Mucosa of descending colon (tissue), 3 donors: ENCODE results near the gene IPMK. TPM values are rescaled to one million over a fixed set of nuclear protein-coding genes. Genes with fewer than 3 reads are reported as not detected.

Experiments used
- ATAC-seq: fragments of 200-7000 bp; cut with Tn5 transposase; one replicate; pipeline ENCODE4 v1.9.1; 2020; ENCODE audit warnings: mild to moderate bottlenecking, moderate library complexity
- DNase-seq, 3 donors: peaks; one replicate each; pipeline ENCODE4 v3.0.0-alpha.2; 2020
- H3K36me3 ChIP-seq: fragments of 200-600 bp; one replicate; pipeline ENCODE4 v1.8.0; 2021; ENCODE audit warnings: low read depth, mild to moderate bottlenecking
- H3K4me1 ChIP-seq: fragments of 200-600 bp; one replicate; pipeline ENCODE4 v1.8.0; 2021; ENCODE audit warnings: low read depth, mild to moderate bottlenecking
- H3K4me3 ChIP-seq: fragments of 200-600 bp; one replicate; pipeline ENCODE4 v1.8.0; 2021; ENCODE audit warnings: mild to moderate bottlenecking
- H3K9me3 ChIP-seq: fragments of 200-600 bp; one replicate; pipeline ENCODE4 v1.8.0; 2021; ENCODE audit warnings: mild to moderate bottlenecking
- intact Hi-C, 2 donors: fragments of 100-400 bp; cut with DNase I in 1 of 2; cut with micrococcal nuclease in 1 of 2; formaldehyde crosslinking; loops; one replicate each; pipeline versions ENCODE4 v1.11.0 to v1.11.1; 2022; cut with DNase I, micrococcal nuclease
- total RNA-seq, 3 donors: library from RNA; stranded (reverse); fragmentation: NEBNext Ultra II Directional in 2 of 3; extraction: Animal tissue kit (Norgen Biotek cat#: 25700) in 2 of 3; gene quantifications; one replicate each; pipeline versions ENCODE4 v1.2.1 to v1.2.4, GENCODE V29; 2021 to 2023
- TF ChIP-seq, protein P1 (sequence below): fragments of 200-600 bp; IDR thresholded peaks from one replicate; pipeline ENCODE4 v1.8.0; 2022; ENCODE audit warnings: antibody characterized with exemption, mild to moderate bottlenecking
- donor health status: DM: no; HTN: no; CAD: no; lungs with moderate emphysema.
- donor health status: DM: no; HTN: no; CAD: no.
- donor health status: DM: no; HTN: yes; CAD: no.

IPMK gene
- total RNA-seq, 3 donors from 2014 or later, result 8.6 to 18.0 (median 15.3) TPM

- intact Hi-C loops, result loop anchor here in 1 of 2 donors (10.0 kb wide), 1 partner anchor 81 kb away; the partner anchor contains the start of gene TFAM
- Histone ChIP-seq H3K4me3 (no peak overlapping the region), H3K36me3 (no peaks in the 10 kb centered on the region), H3K4me1 (peaks cover 3% of the 10 kb centered on the region), H3K9me3 (no peaks in the 10 kb centered on the region)
- DNase-seq (no peak), ATAC-seq (peak; percentile 91)
- TF ChIP-seq, protein P1, sequence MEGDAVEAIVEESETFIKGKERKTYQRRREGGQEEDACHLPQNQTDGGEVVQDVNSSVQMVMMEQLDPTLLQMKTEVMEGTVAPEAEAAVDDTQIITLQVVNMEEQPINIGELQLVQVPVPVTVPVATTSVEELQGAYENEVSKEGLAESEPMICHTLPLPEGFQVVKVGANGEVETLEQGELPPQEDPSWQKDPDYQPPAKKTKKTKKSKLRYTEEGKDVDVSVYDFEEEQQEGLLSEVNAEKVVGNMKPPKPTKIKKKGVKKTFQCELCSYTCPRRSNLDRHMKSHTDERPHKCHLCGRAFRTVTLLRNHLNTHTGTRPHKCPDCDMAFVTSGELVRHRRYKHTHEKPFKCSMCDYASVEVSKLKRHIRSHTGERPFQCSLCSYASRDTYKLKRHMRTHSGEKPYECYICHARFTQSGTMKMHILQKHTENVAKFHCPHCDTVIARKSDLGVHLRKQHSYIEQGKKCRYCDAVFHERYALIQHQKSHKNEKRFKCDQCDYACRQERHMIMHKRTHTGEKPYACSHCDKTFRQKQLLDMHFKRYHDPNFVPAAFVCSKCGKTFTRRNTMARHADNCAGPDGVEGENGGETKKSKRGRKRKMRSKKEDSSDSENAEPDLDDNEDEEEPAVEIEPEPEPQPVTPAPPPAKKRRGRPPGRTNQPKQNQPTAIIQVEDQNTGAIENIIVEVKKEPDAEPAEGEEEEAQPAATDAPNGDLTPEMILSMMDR, result no peak
These were observed 36.5 kb upstream of the IPMK start for GRCh38 chr10:58304099-58304633.

GRCh38 chr10:58302254-58302653 lies 34.6 kb upstream of the IPMK start:
- TF ChIP-seq, protein P1, result no peak
- Histone ChIP-seq H3K9me3 (no peaks in the 10 kb centered on the region), H3K36me3 (no peaks in the 10 kb centered on the region), H3K4me3 (no peak overlapping the region), H3K4me1 (no peaks in the 10 kb centered on the region)
- ATAC-seq (peak; percentile 29), DNase-seq (peak in 1 of 3 donors; percentile 36)
- intact Hi-C loops, result loop anchor here in 1 of 2 donors (10.0 kb wide), 1 partner anchor 83 kb away; the partner anchor contains the start of gene TFAM

GRCh38 chr10:58300676-58301075 lies 33.0 kb upstream of the IPMK start:
- Histone ChIP-seq H3K9me3 (no peaks in the 10 kb centered on the region), H3K4me3 (no peak overlapping the region), H3K36me3 (no peaks in the 10 kb centered on the region), H3K4me1 (no peaks in the 10 kb centered on the region)
- intact Hi-C loops, result loop anchor here in 1 of 2 donors (10.0 kb wide), 1 partner anchor 84 kb away; the partner anchor contains the start of gene TFAM
- TF ChIP-seq, protein P1, result no peak
- DNase-seq, result no peak
- peak; percentile 19 for ATAC-seq

DNA sequence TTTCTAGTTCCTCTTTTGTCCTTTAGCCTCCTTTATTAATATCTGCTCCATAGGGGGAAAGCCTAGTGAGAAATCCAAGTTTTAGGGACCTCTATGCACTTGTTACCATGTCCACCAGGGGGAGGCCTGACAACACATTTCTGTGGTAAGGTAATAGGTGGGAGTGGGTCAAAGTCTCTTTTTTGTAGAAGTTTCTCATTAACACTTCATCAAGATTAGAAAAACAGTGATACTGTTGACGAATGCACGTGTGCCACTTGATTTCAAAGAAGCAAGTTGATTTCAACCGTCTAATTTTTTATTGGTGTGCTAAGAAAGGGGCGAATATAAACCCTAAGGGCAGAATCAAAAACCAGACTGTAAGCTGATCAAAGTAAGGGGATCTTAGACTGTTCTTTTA lies 31.9 kb upstream of the IPMK start:
- Histone ChIP-seq H3K4me3 (no peak overlapping the region), H3K9me3 (no peaks in the 10 kb centered on the region), H3K36me3 (no peaks in the 10 kb centered on the region), H3K4me1 (no peaks in the 10 kb centered on the region)
- DNase-seq, result peak in 2 of 3 donors; percentile 33 to 85
- TF ChIP-seq, protein P1, result peak; percentile 72
- intact Hi-C loops, result no loop called here
- peak; percentile 58 for ATAC-seq

DNA sequence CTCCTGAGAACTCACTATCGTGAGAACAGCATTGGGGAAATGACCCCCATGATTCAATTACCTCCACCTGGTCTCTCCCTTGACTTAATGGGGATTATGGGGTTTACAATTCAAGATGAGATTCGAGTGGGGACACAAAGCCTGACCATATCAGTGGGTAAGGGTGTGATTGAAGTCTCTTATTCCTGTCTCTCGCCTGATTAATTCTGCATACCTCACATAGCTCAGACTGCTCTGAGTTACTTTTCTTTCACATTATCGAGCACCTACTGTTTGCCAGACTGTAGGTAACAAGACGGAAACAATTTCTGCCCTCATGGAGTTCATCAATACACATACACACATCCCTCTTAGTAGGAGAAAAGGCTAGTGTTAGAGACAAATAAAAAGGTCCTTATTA lies 26.3 kb upstream of the IPMK start:
- DNase-seq (no peak), ATAC-seq (no peak)
- intact Hi-C loops, result loop anchor here in 1 of 2 donors (5.0 kb wide), 1 partner anchor 112 kb away; no protein-coding TSS in a partner anchor
- no peaks in the 10 kb centered on the region for H3K9me3 ChIP-seq
- TF ChIP-seq, protein P1, result no peak
- no peaks in the 10 kb centered on the region for H3K36me3 ChIP-seq
- H3K4me1 ChIP-seq, result no peaks in the 10 kb centered on the region
- H3K4me3 ChIP-seq, result no peak overlapping the region
